Progenitor cell of endocrine pancreas (in vitro differentiated cells): ENCODE data around the gene ERO1A. TPM values are rescaled to one million over a fixed set of nuclear protein-coding genes. Genes with fewer than 3 reads are reported as not detected.

ENCODE experiments used
- DNase-seq: peaks from one replicate; pipeline ENCODE4 v3.0.0; 2021; ENCODE audit warnings: low spot score; ENCODE audit not compliant: unreplicated experiment
- H3K27ac Mint-ChIP-seq: 2 replicates; pipeline ENCODE4 v1.8.0; 2021; ENCODE audit warnings: mild to moderate bottlenecking, moderate library complexity, mixed read lengths
- H3K27me3 Mint-ChIP-seq: 2 replicates; pipeline ENCODE4 v1.8.0; 2021; ENCODE audit warnings: mixed read lengths
- H3K36me3 Mint-ChIP-seq: 2 replicates; pipeline ENCODE4 v1.8.0; 2022; ENCODE audit warnings: mixed read lengths; ENCODE audit not compliant: insufficient read depth
- H3K4me1 Mint-ChIP-seq: 2 replicates; pipeline ENCODE4 v1.8.0; 2021; ENCODE audit warnings: low read depth, mixed read lengths
- H3K4me3 Mint-ChIP-seq: 2 replicates; pipeline ENCODE4 v1.8.0; 2021; ENCODE audit warnings: low read depth, mild to moderate bottlenecking, moderate library complexity, mixed read lengths
- H3K9me3 Mint-ChIP-seq: 2 replicates; pipeline ENCODE4 v1.8.0; 2021; ENCODE audit warnings: low read depth, mixed read lengths
- CTCF ChIP-seq: fragments of 200-600 bp; sonication (generic); IDR thresholded peaks from one replicate; pipeline ENCODE4 v1.5.0; 2021; ENCODE audit warnings: antibody characterized with exemption, mild to moderate bottlenecking; ENCODE audit not compliant: unreplicated experiment
- total RNA-seq: library from RNA; stranded (reverse); gene quantifications from 2 replicates; pipeline ENCODE4 v1.2.1, GENCODE V29; 2021

Gene ERO1A
- total RNA-seq, 1 donor from 2014 or later = 51.0 TPM

DNA sequence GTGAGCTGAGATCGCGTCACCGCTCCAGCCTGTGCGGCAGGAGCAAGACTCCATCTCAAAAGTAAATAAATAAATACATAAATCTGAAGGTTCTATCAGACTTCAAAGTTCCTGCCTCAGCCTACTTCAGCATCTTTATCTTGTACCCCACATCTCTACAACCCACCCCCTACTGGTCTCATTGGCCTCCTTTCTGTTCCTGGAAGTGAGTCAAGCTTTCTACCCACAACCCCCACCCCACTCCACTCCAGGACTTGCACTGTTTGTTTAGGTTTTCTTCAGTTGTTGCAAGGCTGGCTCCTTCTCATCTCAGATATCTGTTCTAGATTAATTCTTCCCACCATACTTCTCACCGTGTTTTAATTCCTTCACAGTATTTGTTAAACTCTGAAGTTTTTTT lies 10.9 kb upstream of the ERO1A start:
- no peak for DNase-seq
- Mint-ChIP-seq H3K27ac (peak overlapping the region; percentile 99), H3K27me3 (no peaks in the 10 kb centered on the region), H3K36me3 (peaks cover 15% of the 10 kb centered on the region), H3K9me3 (peaks cover 4% of the 10 kb centered on the region), H3K4me1 (peaks cover 20% of the 10 kb centered on the region), H3K4me3 (peak overlapping the region; percentile 100)
- no peak for TF ChIP-seq CTCF

DNA sequence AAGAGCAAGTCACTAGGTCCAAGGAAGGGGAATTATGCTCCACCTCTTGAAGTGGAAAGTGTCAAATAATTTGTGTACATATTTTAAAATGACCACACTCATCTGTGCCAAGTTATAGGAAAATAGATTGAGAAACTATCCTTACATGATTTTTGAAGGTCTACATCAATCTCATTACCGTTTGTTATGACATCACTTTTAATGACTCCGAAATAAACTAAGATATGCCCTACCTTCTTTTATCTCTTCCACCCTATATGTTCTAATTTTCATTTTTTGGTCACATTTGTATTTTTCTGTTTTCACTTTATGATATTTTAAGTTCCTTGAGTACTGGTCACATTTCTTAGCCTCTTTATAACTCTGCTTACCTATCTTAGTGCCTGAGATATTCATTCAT lies 8.3 kb upstream of the ERO1A start:
- DNase-seq = no peak
- H3K4me1 Mint-ChIP-seq = peaks cover 33% of the 10 kb centered on the region
- no peaks in the 10 kb centered on the region for H3K27me3 Mint-ChIP-seq
- H3K4me3 Mint-ChIP-seq = no peak overlapping the region
- peaks cover 4% of the 10 kb centered on the region for H3K9me3 Mint-ChIP-seq
- H3K36me3 Mint-ChIP-seq = peaks cover 4% of the 10 kb centered on the region
- no peak for TF ChIP-seq CTCF
- peak overlapping the region; percentile 21 for H3K27ac Mint-ChIP-seq

DNA sequence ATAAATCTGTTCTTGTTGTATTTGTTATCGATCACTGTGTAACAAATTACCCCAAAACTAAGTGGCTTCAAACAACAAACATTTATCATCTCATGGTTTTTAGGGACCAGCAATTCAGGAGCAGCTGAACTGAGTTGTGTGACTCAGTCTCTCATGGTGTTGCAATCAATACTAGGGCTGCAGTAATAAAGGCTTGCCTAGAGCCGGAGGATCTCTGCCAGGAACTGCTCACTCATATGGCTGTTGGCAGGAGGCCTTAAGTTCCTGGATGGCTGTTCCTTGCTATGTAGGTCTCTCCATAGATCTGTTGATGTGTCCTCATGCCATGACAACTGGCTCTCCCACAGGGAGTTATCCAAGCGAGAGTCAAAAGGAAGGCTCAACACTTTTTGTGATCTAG lies 7.9 kb upstream of the ERO1A start:
- Mint-ChIP-seq H3K27me3 (no peaks in the 10 kb centered on the region), H3K27ac (peak overlapping the region; percentile 21), H3K36me3 (peaks cover 3% of the 10 kb centered on the region), H3K4me3 (no peak overlapping the region), H3K4me1 (peaks cover 29% of the 10 kb centered on the region), H3K9me3 (peaks cover 4% of the 10 kb centered on the region)
- TF ChIP-seq CTCF = no peak
- no peak for DNase-seq

GRCh38 chr14:52701223-52701622 lies 5.9 kb upstream of the ERO1A start:
- no peak for DNase-seq
- H3K9me3 Mint-ChIP-seq = peaks cover under 1% of the 10 kb centered on the region
- no peak overlapping the region for H3K4me3 Mint-ChIP-seq
- H3K27ac Mint-ChIP-seq = peak overlapping the region; percentile 78
- TF ChIP-seq CTCF = no peak
- peaks cover 16% of the 10 kb centered on the region for H3K4me1 Mint-ChIP-seq
- no peaks in the 10 kb centered on the region for H3K36me3 Mint-ChIP-seq
- no peaks in the 10 kb centered on the region for H3K27me3 Mint-ChIP-seq

- Mint-ChIP-seq H3K4me3 (no peak overlapping the region), H3K27ac (peak overlapping the region; percentile 78), H3K9me3 (no peaks in the 10 kb centered on the region), H3K27me3 (no peaks in the 10 kb centered on the region), H3K4me1 (peaks cover 16% of the 10 kb centered on the region), H3K36me3 (no peaks in the 10 kb centered on the region)
- no peak for DNase-seq
- TF ChIP-seq CTCF = no peak
These were observed 5.4 kb upstream of the ERO1A start for GRCh38 chr14:52700701-52701172.
